Measurements from ENCODE around the gene DNMT3L.

- TF ChIP-seq ZSCAN18 (CRISPR knock-in tag; IDR thresholded peaks at IDR 0.05) (no peak), HMGXB4 (CRISPR knock-in tag; IDR thresholded peaks at IDR 0.05) (no peak)
Observed at GRCh38 chr21:44296103-44296519, 34.4 kb upstream of the DNMT3L start.

Data from WTC11 (cell line).